GM19463 (cell line): ENCODE measurements around the gene JUND.

Source experiments
- ATAC-seq: cut with Tn5 transposase; IDR thresholded peaks from one replicate; pipeline ENCODE4 v1.9.1; 2021; ENCODE audit warnings: mild to moderate bottlenecking, moderate library complexity; ENCODE audit not compliant: unreplicated experiment

JUND gene

DNA sequence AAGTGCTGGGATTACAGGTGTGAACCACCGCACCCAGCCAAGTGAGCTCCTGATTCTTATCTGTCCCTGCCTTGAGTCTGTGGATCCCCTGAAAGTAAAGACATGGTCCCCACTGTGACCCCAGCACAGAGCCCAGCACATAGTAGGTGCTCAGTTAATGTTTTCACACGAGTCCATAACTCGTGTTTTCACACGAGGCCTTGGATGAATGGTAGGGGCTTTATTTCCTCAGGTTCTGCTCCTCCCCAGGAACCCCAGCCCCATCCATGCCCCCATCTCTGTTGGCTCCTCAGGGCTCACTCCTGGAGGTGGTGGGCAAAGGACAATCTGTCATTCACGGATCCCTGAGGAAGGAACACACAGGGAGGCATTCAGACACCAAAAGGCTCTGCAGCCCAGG lies 31.6 kb downstream of the JUND start:
- no peak for ATAC-seq

- ATAC-seq: no peak
Observed at GRCh38 chr19:18245297-18245696, 36.1 kb downstream of the JUND start.

DNA sequence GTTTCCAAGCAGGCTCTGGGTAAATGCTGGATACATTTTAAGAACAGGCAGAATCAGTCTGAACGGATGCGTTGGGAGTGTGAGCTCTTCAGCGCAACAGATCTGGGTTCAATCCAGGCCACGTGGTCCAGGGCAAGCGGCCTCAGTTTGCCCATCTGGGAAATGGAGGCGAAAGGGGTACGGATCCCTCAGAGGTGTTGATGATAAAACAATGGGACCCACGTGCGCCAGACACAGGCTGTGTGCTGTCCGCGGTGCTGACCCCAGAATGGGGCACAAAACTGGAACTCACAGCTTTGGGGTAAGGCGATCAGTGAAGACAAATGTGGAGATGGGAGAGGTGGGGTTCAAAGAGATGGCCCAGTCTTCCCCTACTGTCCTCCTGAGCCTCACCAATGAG lies 42.1 kb downstream of the JUND start:
- no peak for ATAC-seq

DNA sequence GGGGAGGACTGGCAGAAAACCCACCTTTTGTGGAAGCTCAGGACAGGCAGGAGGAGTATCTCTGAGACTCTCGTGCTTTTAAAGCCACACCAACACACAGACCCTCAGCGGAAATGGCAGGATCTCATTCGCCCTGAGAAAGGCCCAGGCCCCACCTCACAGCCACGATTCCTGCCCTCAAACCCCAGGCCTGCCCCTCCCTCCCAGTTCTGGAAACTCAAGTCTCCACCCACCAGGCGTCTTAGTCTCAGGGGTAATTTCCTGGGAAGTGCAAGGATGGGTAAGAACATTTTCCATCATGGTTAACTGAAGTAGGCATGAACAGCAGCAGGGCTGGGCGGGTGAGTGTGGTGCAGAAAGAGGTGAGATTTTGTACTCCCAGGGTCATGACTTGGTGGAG lies 47.2 kb downstream of the JUND start:
- ATAC-seq: no peak

DNA sequence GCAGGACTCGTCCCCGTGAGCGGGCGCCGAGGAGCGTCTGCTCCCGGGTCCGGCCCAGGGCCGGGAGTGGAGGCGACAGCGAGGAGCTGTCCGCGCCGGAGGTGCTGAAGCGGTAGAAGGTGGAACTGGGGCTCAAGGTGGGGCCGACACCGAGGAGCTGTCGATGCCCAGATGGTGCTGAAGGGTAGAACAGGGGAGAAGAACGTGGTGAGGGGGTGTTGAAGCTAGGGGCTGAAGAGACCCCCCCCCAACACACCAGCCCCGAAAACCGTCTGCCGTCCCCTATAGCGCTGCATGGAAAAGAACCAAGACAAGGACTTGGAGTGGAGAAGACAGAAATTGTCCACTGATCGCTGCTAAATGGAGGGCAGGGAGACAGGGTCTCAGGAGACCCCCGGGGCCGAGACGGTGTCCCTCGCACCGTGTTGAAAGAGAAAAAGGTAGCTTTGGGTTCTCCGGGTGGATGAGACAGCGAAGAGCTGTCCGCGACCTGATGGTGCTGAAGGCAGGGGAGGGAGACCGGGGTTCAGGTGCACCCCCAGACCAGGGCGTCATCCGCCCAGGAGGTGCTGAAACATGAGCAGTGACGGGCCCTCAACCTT lies 48.1 kb downstream of the JUND start:
- no peak for ATAC-seq

- ATAC-seq: no peak
Observed at GRCh38 chr19:18232540-18233223, 48.7 kb downstream of the JUND start.

DNA sequence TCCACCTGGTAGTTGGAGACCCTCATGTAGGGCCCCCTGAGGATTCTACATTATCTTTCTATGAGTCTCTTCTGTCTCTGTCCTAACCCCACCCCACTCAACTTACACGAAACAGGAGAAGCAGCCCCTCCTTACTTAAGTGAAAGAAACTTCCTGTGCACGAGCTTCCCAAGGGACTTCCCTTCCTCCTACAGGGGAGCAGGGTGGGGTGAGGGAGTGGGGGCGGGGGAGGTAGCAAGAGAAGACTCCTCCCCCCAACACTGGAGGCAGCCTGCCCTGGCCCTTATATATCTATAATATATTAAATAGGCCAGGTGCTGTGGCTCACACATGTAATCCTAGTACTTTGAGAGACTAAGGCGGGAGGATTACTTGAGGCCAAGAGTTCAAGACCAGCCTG lies 49.6 kb downstream of the JUND start:
- ATAC-seq: no peak

DNA sequence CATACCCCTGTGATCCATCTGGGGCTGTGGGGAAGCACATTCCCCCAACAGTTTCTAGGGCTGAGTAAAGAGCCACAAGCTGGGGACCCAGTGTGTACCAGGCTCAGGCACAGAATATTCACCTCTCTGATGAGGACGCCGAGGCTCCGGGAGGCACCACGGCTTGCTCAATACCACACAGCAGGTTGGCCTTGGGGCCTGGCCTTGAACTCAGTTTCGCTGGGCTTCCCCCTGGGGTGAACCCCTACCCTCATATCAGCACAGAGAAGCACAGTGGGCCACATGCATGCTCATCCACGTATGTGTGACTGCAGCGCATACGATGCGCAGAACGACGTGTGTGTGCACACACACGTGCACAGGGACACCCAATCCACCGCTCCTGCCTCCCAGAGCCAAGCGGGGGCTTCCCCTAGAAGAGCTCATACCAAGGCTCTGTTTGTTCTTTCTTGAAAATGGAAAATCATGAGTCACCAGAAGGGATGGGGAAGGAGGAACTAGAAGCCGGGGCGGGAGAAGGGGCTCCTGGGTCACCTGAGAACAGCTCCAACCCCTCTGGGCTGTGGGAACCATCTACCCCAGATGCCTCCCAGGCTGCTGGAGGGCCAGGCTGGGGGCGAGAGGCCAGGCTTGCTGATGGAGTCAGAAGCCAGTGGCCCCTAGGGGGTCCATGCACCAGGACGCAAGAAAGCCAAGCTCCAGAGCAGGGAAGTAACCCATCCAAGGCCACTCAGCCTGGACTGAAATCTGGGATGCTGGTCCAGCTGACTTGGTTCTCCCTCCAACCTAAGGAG lies 50.3 kb downstream of the JUND start:
- ATAC-seq: no peak

DNA sequence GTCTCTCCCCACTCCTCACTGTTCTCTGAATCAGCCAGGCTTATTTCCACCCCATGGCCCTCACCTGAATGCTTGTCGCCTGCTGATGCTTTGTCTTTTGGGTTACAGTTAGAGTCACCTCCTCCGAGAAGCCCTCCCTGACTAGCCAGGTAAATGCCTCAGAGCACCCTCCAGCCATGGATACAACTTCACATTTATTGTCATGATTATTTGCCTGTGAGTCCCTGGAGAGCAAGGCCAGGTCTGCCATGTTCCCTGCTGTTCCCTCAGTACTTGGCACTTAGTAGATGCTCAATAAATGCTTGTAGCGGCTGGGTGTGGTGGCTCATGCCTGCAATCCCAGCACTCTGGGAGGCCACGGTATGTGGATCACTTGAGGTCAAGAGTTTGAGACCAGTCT lies 51.5 kb downstream of the JUND start:
- no peak for ATAC-seq
